Heart right ventricle (tissue), 16 donors: Measurements from ENCODE around the gene CCDC198. TPM values are rescaled to one million over a fixed set of nuclear protein-coding genes. Genes with fewer than 3 reads are reported as not detected.

Source experiments
- ATAC-seq, 8 donors: fragments of 200-7000 bp; cut with Tn5 transposase; one replicate each; pipeline ENCODE4 v1.9.1; 2020; ENCODE audit warnings: mild to moderate bottlenecking in 8 of 8, moderate library complexity in 8 of 8, moderate number of reproducible peaks in 1 of 8
- DNase-seq, 2 donors: peaks; one replicate each; pipeline ENCODE4 v3.0.0-alpha.2; 2020
- H3K27ac ChIP-seq, 10 donors: fragments of 200-600 bp; sonication (generic) in 2 of 10; one replicate each; pipeline versions ENCODE4 v1.5.0 to v1.8.0; 2020 to 2022; ENCODE audit warnings: mild to moderate bottlenecking in 3 of 10
- H3K27me3 ChIP-seq, 7 donors: fragments of 200-600 bp; one replicate each; pipeline ENCODE4 v1.8.0; 2021 to 2022; ENCODE audit warnings: mild to moderate bottlenecking in 2 of 7
- H3K36me3 ChIP-seq, 9 donors: fragments of 200-600 bp; sonication (generic) in 1 of 9; one replicate each; pipeline versions ENCODE4 v1.5.0 to v1.8.0; 2020 to 2022; ENCODE audit warnings: mild to moderate bottlenecking in 2 of 9
- H3K4me1 ChIP-seq, 9 donors: fragments of 200-600 bp; sonication (generic) in 1 of 9; one replicate each; pipeline versions ENCODE4 v1.5.0 to v1.8.0; 2020 to 2022; ENCODE audit warnings: mild to moderate bottlenecking in 4 of 9
- H3K4me3 ChIP-seq, 10 donors: fragments of 200-600 bp; sonication (generic) in 2 of 10; one replicate each; pipeline versions ENCODE4 v1.5.0 to v1.8.0; 2020 to 2022; ENCODE audit warnings: mild to moderate bottlenecking in 7 of 10, moderate library complexity in 2 of 10
- H3K9me3 ChIP-seq, 11 donors: fragments of 200-600 bp in 10 of 11; sonication (generic) in 2 of 11; one replicate each; pipeline versions ENCODE4 v1.5.0 to v1.8.0; 2013 to 2022; ENCODE audit warnings: mild to moderate bottlenecking in 2 of 11, control low read depth in 1 of 11, moderate library complexity in 1 of 11
- CTCF ChIP-seq, 9 donors: fragments of 200-600 bp; sonication (generic) in 2 of 9; IDR thresholded peaks; one replicate each; pipeline versions ENCODE4 v1.5.0 to v1.8.0; 2021 to 2022; ENCODE audit warnings: antibody characterized with exemption in 9 of 9, mild to moderate bottlenecking in 5 of 9, moderate library complexity in 1 of 9
- WGBS, 2 donors: extraction: QIAGEN DNeasy Blood & Tissue Kit; methylation state at CpG; one replicate each; pipeline ENCODE4 v1.1.7; 2013; ENCODE audit warnings: inconsistent platforms in 1 of 2; 5-methylcytosine and 5-hydroxymethylcytosine counted together
- intact Hi-C, 10 donors: fragments of 100-400 bp; cut with DNase I; formaldehyde crosslinking; loops; one replicate each; pipeline versions ENCODE4 v1.11.1 to v1.14.2; 2022
- polyA plus RNA-seq, 2 donors: library from polyadenylated mRNA; stranded (reverse); fragments of 200-250 nt; gene quantifications; one replicate each; pipeline ENCODE4 v1.2.3, GENCODE V29; 2013
- total RNA-seq, 10 donors: library from RNA; stranded (reverse); fragmentation: NEBNext Ultra II Directional in 3 of 10; extraction: Animal tissue kit (Norgen Biotek cat#: 25700) in 3 of 10; gene quantifications; one replicate each; pipeline versions ENCODE4 v1.2.1 to v1.2.4, GENCODE V29; 2021 to 2023
- donor health status: Arrhythmogenic right ventricular cardiomyopathy.
- donor health status: ischemic (EF 13 %, LVEDD 7.1; RV severe dilation, severe dysfunction).
- donor health status: healthy with polysubstance abuse.
- donor health status: DM: no; HTN: yes; CAD: no.
- donor health status: DM: no; HTN: no; CAD: no.
- donor health status: ischemic (EF 25% LVEDD 6.9; RV normal size, moderate dysfunction).
- donor health status: ischemic (EF 25% LVEDD 5.7; RV mildly dilated, moderate dysfunction).
- donor health status: healthy.
- donor health status: DM: yes; HTN: yes; CAD: no.
- donor health status: Ischemic cardiomyopathy.
- donor health status: ischemic (EF 35%, LVEDD 5.7; RV mildly dilated, moderate dysfunction).
- donor health status: nonischemic (EF 11% LVEDD 7.7; RV severe dilation, severe dysfunction).
- donor health status: DM: yes; HTN: yes; CAD: no.
- donor health status: PGD.
- donor health status: ischemic (EF 29% LVEDD 5.4; RV normal size, mild dysfunction).
- donor health status: nonischemic (EF 23%, LVEDD 6.1; RV moderate dilation, normal function).

The CCDC198 gene
- total and polyA plus RNA-seq, 12 donors: not detected

GRCh38 chr14:57478050-57478449, 15.6 kb downstream of the CCDC198 start:
- DNase-seq: no peak
- H3K4me3 ChIP-seq: no peak overlapping the region
- no peaks in the 10 kb centered on the region for H3K9me3 ChIP-seq
- no peaks in the 10 kb centered on the region for H3K4me1 ChIP-seq
- intact Hi-C loops: no loop called here
- no peak for ATAC-seq
- H3K27ac ChIP-seq: no peak overlapping the region
- TF ChIP-seq CTCF (IDR thresholded peaks at IDR 0.05): no peak
- peaks cover 0 to 6% (median 0%) of the 10 kb centered on the region in 7 donors for H3K27me3 ChIP-seq
- 54 to 59% methylated on average over 2 of the region's 2 CpGs for WGBS, 2 donors
- no peaks in the 10 kb centered on the region for H3K36me3 ChIP-seq

GRCh38 chr14:57470909-57471308, 22.7 kb downstream of the CCDC198 start:
- Histone ChIP-seq H3K9me3 (peaks cover 0 to 8% (median 0%) of the 10 kb centered on the region in 11 donors), H3K4me3 (no peak overlapping the region), H3K4me1 (no peaks in the 10 kb centered on the region), H3K27me3 (no peaks in the 10 kb centered on the region), H3K36me3 (no peaks in the 10 kb centered on the region), H3K27ac (no peak overlapping the region)
- DNase-seq (no peak), ATAC-seq (no peak)
- TF ChIP-seq CTCF (IDR thresholded peaks at IDR 0.05): no peak
- WGBS, 2 donors: 88 to 94% methylated on average over 1 of the region's 1 CpG
- intact Hi-C loops: no loop called here

- H3K27me3 ChIP-seq: no peaks in the 10 kb centered on the region
- no peaks in the 10 kb centered on the region for H3K36me3 ChIP-seq
- 75 to 80% methylated on average over 6 of the region's 6 CpGs for WGBS, 2 donors
- no peak overlapping the region for H3K4me3 ChIP-seq
- intact Hi-C loops: no loop called here
- no peak overlapping the region for H3K27ac ChIP-seq
- no peak for DNase-seq
- ATAC-seq: no peak
- H3K4me1 ChIP-seq: no peaks in the 10 kb centered on the region
- TF ChIP-seq CTCF (IDR thresholded peaks at IDR 0.05): no peak
- no peaks in the 10 kb centered on the region for H3K9me3 ChIP-seq
Measured at GRCh38 chr14:57464008-57464730, 29.5 kb downstream of the CCDC198 start.

GRCh38 chr14:57462551-57462950, 31.1 kb downstream of the CCDC198 start:
- Histone ChIP-seq H3K9me3 (no peaks in the 10 kb centered on the region), H3K27me3 (no peaks in the 10 kb centered on the region), H3K4me3 (no peak overlapping the region), H3K4me1 (no peaks in the 10 kb centered on the region), H3K36me3 (no peaks in the 10 kb centered on the region), H3K27ac (no peak overlapping the region)
- DNase-seq (no peak), ATAC-seq (no peak)
- WGBS, 2 donors: 85 to 93% methylated on average over 3 of the region's 3 CpGs
- intact Hi-C loops: no loop called here
- TF ChIP-seq CTCF (IDR thresholded peaks at IDR 0.05): no peak
